Measurements from ENCODE around the gene ARMH2. TPM values are rescaled to one million over a fixed set of nuclear protein-coding genes. Genes with fewer than 3 reads are reported as not detected.
"Not testable (repeated sequence)": the region's sequence is repeated elsewhere in the genome, so short reads cannot be mapped to it uniquely, and the experiment has no call there.

The ARMH2 gene
- total RNA-seq, 6 experiments from 2014 or later: not detected

GRCh38 chr6:24757611-24758010 lies 41.1 kb downstream of the ARMH2 start:
- Mint-ChIP-seq H3K9me3 (peaks cover 6% of the 10 kb centered on the region; the same call in 1 of the 2 replicates), H3K27ac (no peak overlapping the region), H3K27me3 (ENCODE audit: insufficient read depth) (no peaks in the 10 kb centered on the region; the same call in none of the 2 replicates), H3K4me1 (ENCODE audit: low read depth) (no peaks in the 10 kb centered on the region), H3K4me3 (no peak overlapping the region), H3K36me3 (ENCODE audit: low read depth) (no peaks in the 10 kb centered on the region)
- no peak for DNase-seq
- TF ChIP-seq CTCF (IDR thresholded peaks at IDR 0.05): no peak

DNA sequence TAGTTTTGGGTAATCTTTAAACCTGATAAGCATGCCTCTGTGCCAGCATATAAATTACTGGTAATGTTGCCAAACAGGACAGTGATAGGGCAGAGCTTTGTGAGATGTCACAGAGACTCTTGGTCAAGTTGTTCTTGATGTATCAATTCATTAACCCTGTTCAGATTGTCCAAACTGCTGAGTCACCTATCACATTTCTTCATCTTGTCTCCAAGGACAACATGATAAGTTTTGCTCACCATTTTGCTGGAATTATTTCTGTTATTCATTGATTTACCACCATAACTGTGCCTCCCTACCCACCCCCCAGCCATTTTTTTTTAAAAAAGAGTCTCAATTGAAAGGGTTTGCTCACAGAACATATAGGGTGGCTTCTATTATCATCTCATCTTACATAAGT lies 43.4 kb downstream of the ARMH2 start:
- Mint-ChIP-seq H3K4me1 (ENCODE audit: low read depth) (no peaks in the 10 kb centered on the region), H3K36me3 (ENCODE audit: low read depth) (0 out of 2 replicates have a peak, but pooled peaks cover 5% of the 10 kb centered on the region), H3K4me3 (no peak overlapping the region), H3K9me3 (peaks cover 6% of the 10 kb centered on the region; the same call in 1 of the 2 replicates), H3K27ac (no peak overlapping the region), H3K27me3 (ENCODE audit: insufficient read depth) (no peaks in the 10 kb centered on the region; the same call in none of the 2 replicates)
- TF ChIP-seq CTCF (IDR thresholded peaks at IDR 0.05): no peak
- DNase-seq: no peak

DNA sequence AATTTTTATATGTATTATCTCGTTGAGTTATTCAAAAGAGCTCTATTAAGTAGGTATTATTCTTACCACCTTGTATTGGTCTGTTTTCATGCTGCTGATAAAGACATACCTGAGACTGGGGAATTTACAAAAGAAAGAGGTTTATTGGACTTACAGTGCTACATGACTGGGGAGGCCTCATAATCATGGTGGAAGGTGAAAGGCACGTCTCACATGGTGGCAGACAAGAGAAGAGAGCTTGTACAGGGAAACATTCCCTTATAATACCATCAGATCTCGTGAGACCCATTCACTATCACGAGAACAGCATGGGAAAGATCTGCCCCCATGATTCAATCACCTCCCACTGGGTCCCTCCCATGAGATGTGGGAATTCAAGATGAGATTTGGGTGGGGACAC lies 44.3 kb downstream of the ARMH2 start:
- not testable (repeated sequence) for H3K27me3 Mint-ChIP-seq (ENCODE audit: insufficient read depth); H3K36me3 Mint-ChIP-seq (ENCODE audit: low read depth); DNase-seq; H3K27ac Mint-ChIP-seq; H3K4me3 Mint-ChIP-seq; H3K4me1 Mint-ChIP-seq (ENCODE audit: low read depth); H3K9me3 Mint-ChIP-seq

GRCh38 chr6:24753545-24753944 lies 45.2 kb downstream of the ARMH2 start:
- DNase-seq: no peak
- no peaks in the 10 kb centered on the region; the same call in 1 of the 2 replicates for H3K27me3 Mint-ChIP-seq (ENCODE audit: insufficient read depth)
- no peak overlapping the region for H3K27ac Mint-ChIP-seq
- H3K4me1 Mint-ChIP-seq (ENCODE audit: low read depth): no peaks in the 10 kb centered on the region
- H3K36me3 Mint-ChIP-seq (ENCODE audit: low read depth): 0 out of 2 replicates have a peak, but pooled peaks cover 9% of the 10 kb centered on the region
- H3K4me3 Mint-ChIP-seq: no peak overlapping the region
- peaks cover 6% of the 10 kb centered on the region; the same call in 1 of the 2 replicates for H3K9me3 Mint-ChIP-seq
- TF ChIP-seq CTCF (IDR thresholded peaks at IDR 0.05): no peak

DNA sequence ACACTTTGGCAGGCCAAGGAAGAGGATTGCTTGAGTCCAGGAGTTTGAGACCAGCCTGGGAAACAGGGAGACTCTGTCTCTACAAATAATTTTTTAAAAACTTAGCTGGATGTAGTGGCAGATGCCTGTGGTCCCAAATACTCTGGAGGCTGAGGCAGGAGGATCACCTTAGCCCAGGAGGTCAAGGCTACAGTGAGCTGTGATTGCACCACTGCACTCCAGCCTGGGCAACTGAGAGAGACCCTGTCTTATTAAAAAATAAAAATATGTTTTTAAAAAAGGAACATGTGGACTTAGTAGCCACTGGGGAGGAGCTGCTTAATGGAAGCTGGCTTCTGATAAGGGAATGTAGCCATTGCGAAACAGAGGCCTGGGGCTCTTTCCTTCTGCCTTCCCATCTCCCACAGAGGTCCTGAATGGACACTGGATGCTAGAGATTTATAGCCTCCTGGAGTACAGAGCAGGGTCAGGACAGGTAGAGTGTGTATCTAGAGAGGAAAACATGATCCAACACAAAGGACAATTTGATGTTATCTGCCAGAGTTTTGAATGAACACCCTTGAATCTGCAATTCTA lies 45.7 kb downstream of the ARMH2 start:
- Mint-ChIP-seq H3K27ac (no peak overlapping the region), H3K4me3 (no peak overlapping the region), H3K27me3 (ENCODE audit: insufficient read depth) (no peaks in the 10 kb centered on the region; the same call in 1 of the 2 replicates), H3K4me1 (ENCODE audit: low read depth) (no peaks in the 10 kb centered on the region), H3K9me3 (peaks cover 6% of the 10 kb centered on the region; the same call in 1 of the 2 replicates), H3K36me3 (ENCODE audit: low read depth) (0 out of 2 replicates have a peak, but pooled peaks cover 9% of the 10 kb centered on the region)
- no peak for TF ChIP-seq CTCF (IDR thresholded peaks at IDR 0.05)
- no peak for DNase-seq

- no peaks in the 10 kb centered on the region; the same call in 1 of the 2 replicates for H3K27me3 Mint-ChIP-seq (ENCODE audit: insufficient read depth)
- H3K27ac Mint-ChIP-seq: no peak overlapping the region
- no peak overlapping the region for H3K4me3 Mint-ChIP-seq
- H3K9me3 Mint-ChIP-seq: peaks cover 6% of the 10 kb centered on the region; the same call in 1 of the 2 replicates
- no peaks in the 10 kb centered on the region for H3K4me1 Mint-ChIP-seq (ENCODE audit: low read depth)
- 0 out of 2 replicates have a peak, but pooled peaks cover 9% of the 10 kb centered on the region for H3K36me3 Mint-ChIP-seq (ENCODE audit: low read depth)
- TF ChIP-seq CTCF (IDR thresholded peaks at IDR 0.05): no peak
- DNase-seq: no peak
Observed at GRCh38 chr6:24752503-24752902, 46.2 kb downstream of the ARMH2 start.

GRCh38 chr6:24750878-24751277 lies 47.8 kb downstream of the ARMH2 start:
- not testable (repeated sequence) for H3K27me3 Mint-ChIP-seq (ENCODE audit: insufficient read depth); H3K27ac Mint-ChIP-seq; H3K4me1 Mint-ChIP-seq (ENCODE audit: low read depth); H3K9me3 Mint-ChIP-seq; DNase-seq; H3K36me3 Mint-ChIP-seq (ENCODE audit: low read depth); H3K4me3 Mint-ChIP-seq

Measured in HFFc6 (cell line).